Renal cortex interstitium (tissue), 15 donors: Measurements from ENCODE around the gene PSG1. TPM values are rescaled to one million over a fixed set of nuclear protein-coding genes. Genes with fewer than 3 reads are reported as not detected.
"Not testable (repeated sequence)": the region's sequence is repeated elsewhere in the genome, so short reads cannot be mapped to it uniquely, and the experiment has no call there.

ENCODE experiments used
- DNase-seq, 11 donors: peaks; one replicate each; pipeline ENCODE4 v3.0.0-alpha.2; 2013; ENCODE audit warnings: low read depth in 9 of 11, low spot score in 4 of 11; ENCODE audit errors: extremely low read depth in 1 of 11
- long read RNA-seq, 16 experiments: transcript quantifications; one replicate each; lab custom pipeline, GENCODE V29; 2026
- polyA plus RNA-seq, 3 donors: library from polyadenylated mRNA; unstranded; fragments of 120-200 nt; gene quantifications; one replicate each; pipeline ENCODE4 v1.2.1, GENCODE V29; 2013; ENCODE audit not compliant: insufficient read length in 3 of 3

PSG1 gene
- polyA plus RNA-seq = under 1 TPM in 1 of 3 donors, not detected in 2; 0.58 TPM
- long read RNA-seq, donor 1 = 0 reads
- long read RNA-seq, donor 2 = 0 reads
- long read RNA-seq, donor 3 = 0 reads
- long read RNA-seq, donor 4 = 0 reads
- long read RNA-seq, donor 5 = 0 reads
- long read RNA-seq, donor 6 = 0 reads
- long read RNA-seq, donor 7 = 0 reads
- long read RNA-seq, donor 8 = 0 reads
- long read RNA-seq, donor 9 = 0 reads
- long read RNA-seq, donor 10 = 0 reads
- long read RNA-seq, donor 11 = 0 reads
- long read RNA-seq, donor 12 = 0 reads
- long read RNA-seq, donor 13 = 0 reads
- long read RNA-seq, donor 14 = 0 reads
- long read RNA-seq, donor 15 = 0 reads
- long read RNA-seq, donor 16 = 0 reads

DNA sequence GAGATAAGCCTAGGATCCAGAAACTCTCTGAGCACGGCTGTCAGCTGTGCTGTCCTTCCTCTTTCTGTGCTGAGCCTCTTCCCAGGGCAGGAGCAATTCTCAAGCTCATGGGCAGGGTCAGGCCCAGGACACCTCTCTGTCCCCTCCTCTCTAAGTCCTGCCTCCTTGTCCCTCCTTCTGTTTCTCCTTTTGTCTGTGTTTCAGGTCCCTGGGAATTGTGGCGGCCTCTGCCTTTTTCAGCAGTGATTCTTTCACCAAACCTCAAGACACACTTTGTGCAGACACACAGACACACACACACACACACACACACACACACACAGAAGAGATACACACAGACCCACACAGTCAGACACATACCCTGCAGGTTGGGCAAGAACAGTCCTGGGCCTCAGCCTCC lies at the start of gene PSG1:
Gene PSG1 (minus strand): TSS at position 101 of the 400 bp plus-strand sequence. CDS start 132 bp downstream, outside the sequence.
- DNase-seq = no peak

DNA sequence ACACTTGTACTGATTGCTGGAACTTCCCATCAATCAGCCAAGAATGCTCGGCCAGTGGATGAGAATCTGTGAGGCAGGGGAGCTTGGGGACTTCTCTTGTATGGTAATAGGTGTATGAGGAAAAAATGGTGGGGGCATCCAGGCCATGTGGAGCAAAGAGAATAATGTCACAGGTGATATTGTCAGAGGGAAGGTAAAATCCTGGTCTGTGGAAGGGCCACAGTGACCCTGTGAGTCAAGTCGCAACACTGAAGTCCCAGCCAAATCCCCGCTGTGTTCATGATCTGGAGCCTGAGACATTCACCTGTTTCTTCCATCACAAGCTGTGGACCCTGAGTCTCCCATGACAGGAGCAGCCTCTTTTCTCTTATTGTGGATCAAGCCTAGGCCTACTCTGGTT lies 49.4 kb upstream of the PSG1 start:
- no peak for DNase-seq

DNA sequence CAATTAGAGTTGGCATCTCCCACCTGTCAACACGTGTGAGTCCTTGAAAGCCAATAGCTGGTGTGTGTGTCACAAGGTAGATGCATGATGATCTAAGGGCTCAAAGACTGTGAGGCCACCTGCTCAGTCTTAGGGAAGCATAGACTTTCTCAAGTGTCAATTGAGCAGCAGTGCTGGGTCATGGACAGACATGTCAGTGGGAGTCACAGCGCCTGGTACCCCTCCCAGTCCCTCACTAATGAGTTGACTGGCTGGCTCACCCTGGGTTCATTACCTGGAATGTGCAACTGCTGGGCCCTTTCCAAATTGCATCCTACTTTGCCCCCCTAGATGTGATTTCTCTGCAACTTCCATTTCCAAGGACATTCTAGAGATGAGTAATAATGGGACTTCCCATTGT lies 47.3 kb upstream of the PSG1 start:
- no peak for DNase-seq

DNA sequence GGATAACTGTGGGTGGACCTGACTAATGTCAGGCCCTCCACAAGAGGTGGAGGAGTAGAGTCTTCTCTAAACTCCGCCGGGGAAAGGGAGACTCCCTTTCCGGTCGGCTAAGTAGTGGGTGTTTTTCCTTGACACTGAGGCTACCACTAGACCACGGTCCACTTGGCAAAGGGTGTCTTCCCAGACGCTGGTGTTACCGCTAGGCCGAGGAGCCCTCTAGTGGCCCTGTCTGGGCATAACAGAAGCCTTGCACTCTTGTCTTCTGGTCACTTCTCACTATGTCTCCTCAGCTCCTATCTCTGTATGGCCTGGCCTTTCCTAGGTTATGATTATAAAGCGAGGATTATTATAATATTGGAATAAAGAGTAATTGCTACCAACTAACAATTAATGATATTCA lies 43.6 kb upstream of the PSG1 start:
- not testable (repeated sequence) for DNase-seq

DNA sequence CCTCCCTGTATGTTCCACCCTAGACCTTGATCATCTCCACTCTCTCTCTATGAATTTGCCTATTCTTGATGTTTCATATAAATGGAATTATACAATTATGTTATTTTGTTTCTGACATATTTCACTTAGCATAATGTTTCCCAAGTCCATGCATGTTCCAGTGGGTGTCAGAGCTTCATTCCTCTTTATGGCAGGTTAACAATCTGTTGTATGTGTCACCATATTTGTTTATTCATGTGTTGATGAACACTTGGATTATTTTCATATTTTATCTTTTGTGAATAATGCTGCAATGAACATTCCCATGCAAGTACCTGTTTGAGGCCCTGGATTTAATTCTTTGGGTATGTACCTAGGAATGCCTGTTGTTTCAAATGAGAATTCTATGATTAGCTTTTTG lies 41.5 kb upstream of the PSG1 start:
- DNase-seq = not testable (repeated sequence)

DNA sequence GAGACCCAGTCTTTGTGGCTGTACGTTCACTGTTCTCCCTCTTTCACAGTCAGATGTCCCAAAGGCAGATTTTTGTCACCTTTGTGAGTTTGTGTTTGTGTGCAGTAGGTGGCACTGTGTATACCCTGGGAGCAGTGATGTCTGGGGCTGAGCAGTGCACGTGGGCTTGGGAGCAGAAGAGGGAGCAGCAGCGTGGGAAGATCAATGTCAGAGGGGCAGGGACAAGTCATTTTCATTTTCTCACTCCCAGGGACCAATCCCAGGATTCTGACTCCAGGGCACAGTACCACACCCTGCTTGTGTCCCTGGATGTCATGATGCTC lies 40.2 kb upstream of the PSG1 start:
- DNase-seq = no peak

DNA sequence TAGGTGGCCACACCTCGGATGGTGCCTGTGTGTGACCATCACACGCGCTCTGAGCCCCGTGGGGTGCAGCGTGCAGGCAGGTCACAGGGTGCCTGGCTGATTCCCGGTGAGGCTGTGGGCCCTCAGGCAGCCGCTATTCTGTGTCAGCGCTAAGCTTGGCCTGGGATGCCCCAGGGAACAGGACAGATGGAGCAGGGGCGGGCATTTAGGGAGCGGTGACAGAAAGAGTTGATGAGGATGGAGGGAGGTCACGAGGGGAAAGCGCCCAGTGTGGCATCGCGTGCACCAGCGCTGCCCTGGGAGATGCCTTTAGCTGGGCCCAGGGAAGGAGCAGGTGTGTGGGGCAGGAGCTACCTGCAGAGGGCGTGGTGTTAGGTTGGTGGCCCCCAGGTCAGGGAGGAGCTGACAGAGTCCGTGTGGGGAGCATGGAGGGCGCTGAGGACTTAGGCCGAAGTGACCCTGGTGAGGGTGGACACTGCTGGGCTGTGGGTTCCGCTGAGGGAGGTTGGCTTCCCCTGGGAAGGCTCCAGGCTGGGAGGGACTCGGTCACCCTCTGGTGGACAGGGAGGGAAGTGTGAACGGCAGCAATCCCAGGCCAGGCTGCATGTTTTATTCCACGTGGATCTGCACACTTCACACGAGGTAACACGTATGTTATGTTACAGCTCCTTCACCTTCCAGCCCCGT lies 39.7 kb upstream of the PSG1 start:
- not testable (repeated sequence) for DNase-seq

DNA sequence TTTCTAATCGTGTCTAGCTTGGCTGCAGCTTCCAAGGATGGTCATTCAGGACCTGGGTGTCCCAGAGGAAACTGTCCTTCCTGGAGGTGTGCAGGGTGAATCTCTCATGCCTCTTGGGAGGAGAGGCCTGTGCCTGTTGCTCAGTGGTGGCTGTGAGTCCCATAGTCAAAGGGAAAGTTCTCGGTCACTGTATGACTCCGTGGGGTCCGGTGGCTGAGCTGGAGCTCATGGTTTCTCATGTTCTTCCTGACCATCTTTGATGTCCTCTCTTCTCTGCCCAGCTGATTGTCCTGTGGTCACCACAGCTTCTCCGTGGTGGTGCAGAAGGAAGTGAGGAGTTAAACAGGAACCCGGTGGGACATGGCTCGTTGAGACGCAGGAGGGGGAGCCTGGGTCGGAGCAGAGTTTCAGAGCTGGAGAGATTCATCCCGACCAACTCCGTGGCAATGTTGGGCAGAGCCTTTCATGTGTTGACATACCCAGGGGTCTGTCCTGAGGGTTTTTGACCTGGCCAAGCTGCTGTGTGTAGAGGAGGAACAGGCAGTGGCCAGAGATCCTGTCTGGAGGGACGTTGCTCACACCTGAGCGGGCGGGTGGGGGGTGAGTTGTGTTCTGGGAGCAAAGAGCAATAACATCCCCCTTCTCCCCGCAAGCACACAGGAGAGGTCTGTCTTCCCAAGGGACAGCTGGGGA lies 39.0 kb upstream of the PSG1 start:
- not testable (repeated sequence) for DNase-seq

DNA sequence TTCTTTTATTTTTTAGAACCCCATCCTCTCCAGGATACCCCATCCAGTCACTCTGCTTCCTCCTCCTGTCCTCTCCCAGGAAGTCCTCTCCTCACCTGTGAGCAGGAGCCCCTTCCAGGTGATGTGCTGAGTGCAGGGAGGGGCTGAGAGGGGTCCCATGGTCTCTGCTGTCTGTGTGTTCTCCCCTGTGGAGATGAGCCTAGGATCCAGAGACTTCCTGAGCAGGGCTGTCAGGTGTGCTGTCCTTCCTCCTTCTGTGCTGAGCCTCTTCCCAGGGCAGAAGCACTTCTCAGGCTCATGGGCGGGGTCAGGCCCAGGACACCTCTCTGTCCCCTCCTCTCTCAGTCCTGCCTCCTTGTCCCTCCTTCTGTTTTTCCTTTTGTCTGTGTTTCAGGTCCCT lies 38.1 kb upstream of the PSG1 start, which contains the start of gene PSG6:
Gene PSG6 (minus strand): TSS at position 261 of the 400 bp plus-strand sequence. CDS start 102 bp downstream, at position 159.
- not testable (repeated sequence) for DNase-seq

DNA sequence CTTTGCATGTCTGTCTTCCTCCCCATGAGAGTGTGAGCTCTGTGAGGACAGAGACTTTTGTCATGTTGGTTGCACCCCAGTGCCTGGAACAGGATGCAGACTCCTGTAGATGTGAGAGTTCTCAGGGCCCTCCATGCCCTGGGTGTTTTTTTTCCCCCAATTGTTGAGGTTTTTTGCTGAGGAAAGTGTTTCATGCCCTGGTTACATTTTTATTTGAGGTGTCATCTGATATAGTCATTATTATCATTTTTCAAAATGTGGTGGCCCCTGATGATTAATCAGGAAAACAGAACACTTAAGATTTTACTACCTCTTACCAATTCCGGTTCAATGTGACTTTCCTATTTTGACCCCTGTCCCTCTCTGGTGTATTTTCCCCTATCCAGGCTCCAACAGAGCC lies 37.4 kb upstream of the PSG1 start:
- DNase-seq = not testable (repeated sequence)

DNA sequence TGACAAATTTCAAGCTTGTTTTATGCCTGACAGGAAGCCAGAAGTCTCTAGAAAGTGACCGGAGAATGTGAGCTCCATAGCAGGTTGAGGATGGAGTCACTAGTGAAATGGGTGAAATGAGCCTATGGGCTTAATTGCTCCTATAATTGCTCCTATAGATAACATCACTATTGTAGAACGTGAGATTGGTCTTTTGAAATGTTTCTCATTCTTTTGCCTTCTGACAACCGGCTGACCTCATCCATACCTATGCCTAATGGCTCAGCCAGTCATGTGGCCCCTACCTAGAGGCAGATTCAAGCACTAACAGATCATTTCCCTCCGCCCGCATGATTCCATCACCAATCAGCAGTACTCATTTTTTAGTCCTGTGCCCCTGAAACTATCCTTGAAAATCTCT lies 34.0 kb upstream of the PSG1 start:
- not testable (repeated sequence) for DNase-seq

DNA sequence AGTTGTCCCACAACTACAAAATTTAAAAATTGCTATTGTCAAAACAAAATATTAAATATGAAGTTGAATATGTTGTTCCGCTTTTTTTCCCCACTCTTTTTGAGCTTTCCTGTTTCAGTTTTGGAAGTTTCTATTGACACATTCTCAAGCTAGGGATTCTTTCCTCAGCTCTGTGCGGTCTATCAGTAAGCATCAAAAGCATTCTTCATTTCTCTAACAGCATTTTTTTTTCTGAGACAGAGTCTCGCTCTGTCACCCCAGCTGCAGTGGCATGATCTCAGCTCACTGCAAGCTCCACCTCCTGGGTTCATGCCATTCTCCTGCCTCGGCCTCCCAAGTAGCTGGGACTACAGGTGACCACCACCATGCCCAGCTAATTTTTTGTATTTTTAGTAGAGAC lies 33.4 kb upstream of the PSG1 start:
- not testable (repeated sequence) for DNase-seq

DNA sequence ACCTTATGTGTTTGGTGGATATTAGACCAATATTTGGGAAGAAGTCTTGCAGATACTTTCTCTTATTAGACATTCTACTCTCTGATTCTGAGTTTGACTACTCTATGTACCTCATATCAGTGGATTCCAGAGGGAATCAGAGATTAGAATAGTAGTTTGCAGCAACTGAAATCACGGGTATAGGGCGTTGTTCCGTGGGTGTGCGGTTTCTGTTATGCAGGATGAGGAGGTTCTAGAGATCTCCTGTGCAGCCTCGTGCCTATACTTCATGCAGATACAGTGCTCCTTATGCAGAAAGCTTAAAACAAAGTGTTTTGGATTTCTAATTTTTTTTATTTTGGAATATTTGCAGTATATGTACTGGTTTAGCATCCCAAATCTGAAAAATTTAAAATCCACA lies 32.2 kb upstream of the PSG1 start:
- DNase-seq = not testable (repeated sequence)

DNA sequence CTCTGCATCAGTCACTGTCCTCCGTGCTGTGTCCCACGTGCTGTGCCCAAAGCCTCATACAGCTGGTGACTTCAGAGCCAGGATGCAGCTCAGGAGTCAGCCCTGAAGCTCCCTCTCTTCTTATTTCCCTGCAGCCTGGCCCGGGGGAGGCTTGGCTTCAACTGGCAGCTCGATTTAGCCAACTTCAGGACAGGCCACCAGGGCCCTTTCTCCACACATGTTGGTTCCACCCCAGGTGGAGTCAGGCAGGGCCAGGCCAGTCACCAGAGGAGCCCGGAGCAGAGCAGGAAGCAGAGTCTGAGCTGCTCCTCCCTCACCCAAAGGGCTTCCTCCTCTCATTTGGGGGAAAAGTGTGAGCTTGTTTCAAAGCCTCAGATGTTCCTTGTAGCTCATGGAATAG lies 26.6 kb upstream of the PSG1 start:
- not testable (repeated sequence) for DNase-seq

DNA sequence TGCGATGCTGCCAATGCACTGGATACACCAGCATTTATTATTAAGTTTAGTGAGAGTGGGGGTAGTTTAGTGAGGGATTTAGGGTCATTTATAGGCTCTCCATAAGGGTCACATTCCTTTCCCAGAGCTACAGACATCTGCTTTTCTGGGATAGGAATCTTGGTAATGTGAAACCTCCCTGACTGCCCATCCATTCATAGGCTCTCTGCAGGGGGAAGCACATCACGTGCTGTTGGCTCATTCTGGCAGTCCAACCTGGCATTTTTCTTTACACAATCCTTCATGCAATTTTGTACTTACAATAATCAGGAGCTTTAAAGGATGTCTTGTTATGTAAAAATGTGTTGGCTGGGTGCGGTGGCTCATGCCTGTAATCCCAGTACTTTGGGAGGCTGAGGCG lies 21.0 kb upstream of the PSG1 start:
- DNase-seq = not testable (repeated sequence)

DNA sequence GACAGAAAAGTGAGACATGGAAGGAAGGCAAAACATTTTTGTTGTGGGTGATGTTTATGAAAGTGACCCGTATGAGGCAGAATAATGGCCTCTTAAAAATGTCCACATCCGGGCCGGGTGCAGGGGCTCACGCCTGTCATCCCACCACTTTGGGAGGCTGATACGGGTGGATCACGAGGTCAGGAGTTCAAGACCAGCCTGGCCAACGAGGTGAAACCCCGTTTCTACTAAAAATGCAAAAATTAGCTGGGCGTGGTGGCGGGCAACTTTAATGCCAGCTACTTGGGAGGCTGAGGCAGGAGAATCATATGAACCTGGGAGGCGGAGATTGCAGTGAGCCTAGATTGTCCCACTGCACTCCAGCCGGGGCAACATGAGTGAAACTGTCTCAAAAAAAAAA lies 20.2 kb upstream of the PSG1 start:
- DNase-seq = not testable (repeated sequence)

DNA sequence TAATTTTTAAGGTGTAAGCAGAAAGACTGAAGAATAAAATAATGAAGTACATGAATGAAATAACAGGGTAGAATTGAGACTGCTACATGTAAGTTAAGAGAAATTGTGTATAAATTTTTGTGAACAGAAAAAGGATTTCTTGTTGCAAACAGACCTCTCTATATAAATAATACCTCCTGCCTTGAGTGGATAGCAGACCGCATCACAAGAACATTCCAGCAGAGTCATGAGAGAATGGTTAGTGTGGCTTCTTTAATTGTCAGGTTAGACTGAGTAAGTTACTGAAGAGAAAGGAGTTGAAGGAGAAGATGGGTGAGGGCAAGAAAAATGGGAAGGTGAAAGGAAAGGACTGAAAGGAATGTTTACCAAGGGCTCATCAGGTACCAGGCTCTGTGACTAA lies 19.6 kb upstream of the PSG1 start:
- DNase-seq = not testable (repeated sequence)

DNA sequence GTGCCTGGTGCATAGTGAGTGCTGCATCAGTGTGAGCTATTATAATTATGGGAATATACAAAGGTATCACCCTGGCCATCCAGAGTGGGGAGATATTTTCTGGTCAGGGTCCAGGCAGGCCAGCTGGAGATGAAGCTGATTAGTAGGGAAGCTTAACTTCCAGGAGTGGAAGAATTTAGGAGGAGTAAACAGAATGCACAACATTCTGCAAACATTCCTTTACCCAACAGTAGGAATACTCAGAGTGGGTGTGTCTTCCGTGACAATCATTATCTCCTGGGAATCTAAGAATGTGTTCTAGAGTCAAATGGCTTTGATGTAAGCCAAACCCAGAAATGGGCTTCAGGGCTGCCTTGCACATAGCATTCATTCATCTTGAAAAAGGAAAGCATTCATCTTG lies 19.1 kb upstream of the PSG1 start:
- DNase-seq = not testable (repeated sequence)

DNA sequence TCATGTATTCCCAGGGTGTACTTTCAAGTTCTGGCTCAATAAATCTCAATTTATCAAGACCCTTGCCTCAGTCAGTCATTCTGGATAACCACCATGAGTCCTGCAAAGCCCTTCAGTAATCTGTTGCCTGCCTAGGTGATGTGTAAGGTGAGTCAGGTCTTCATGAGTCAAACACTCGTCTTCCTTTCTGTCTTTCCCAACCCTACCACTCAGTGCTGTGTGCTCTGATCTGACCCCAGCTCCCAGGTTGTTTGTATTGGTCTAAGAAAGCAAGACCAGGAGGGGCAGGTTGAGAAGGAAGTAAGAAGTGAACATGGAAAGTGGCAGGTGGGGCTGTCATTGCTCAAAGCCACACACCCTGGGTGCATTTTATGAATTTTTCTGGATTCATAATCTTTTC lies 18.2 kb upstream of the PSG1 start:
- DNase-seq = not testable (repeated sequence)

DNA sequence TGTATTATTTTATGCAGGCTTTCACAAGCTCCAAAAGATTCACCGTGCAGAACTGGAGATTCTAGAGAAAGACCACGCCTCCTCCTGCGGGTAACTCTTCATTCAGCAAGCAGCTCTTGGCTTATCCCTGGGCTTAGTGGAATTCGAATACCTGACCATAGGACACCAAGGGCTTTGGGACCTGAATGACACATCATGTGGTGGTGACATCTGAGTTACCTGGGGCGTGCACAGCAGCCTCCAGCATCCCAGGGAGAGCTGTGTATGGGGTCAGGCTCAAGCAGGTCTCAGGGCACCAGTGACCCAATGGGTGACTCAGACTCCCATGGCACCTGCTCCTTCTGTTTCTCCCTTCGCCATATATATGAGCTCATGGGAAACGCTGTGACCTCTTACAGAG lies 10.9 kb upstream of the PSG1 start:
- not testable (repeated sequence) for DNase-seq
